NCI-H526 (cell line): ENCODE measurements around the gene SPRR5.

ENCODE experiments used
- DNase-seq, 2 experiments: peaks; one replicate each; lab custom pipeline; 2025; lab: John Stamatoyannopoulos, UW

The SPRR5 gene, protein sequence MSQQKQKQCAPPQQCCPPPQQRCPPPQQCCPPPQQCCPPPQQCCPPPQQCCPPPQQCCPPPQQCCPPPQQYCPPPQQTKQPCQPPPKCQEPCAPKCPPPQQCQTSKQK

GRCh38 chr1:152946651-152947256, at the start of gene SPRR5:
Gene SPRR5, plus strand, starts transcription at chr1:152947206. Its CDS starts 1,349 bp downstream, at chr1:152948555.
- no peak for DNase-seq

- DNase-seq: no peak
Observed at GRCh38 chr1:152899027-152899426, 48.0 kb upstream of the SPRR5 start.

- no peak for DNase-seq
Observed at GRCh38 chr1:152899883-152900282, 47.1 kb upstream of the SPRR5 start.

- no peak for DNase-seq
Observed at GRCh38 chr1:152901631-152902030, 45.4 kb upstream of the SPRR5 start.

DNA sequence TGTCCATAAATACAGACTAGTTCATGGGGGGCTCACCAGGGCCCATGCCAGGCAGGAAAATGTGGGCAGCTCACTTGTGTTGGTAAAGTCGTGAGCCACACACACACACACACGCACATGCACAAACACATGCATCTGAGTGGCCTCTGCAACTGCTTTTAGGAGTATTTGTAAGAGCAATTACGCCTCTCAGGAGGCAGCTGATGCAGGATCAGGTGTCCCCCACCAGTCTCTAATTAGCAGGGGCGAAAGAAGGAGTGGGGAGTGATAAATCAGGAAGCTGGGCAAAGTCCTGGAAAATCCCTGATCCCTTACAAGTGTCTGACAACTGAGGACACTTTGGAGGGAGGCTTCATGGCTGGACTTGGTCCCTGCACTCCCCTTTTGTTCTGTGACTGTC, 44.4 kb upstream of the SPRR5 start:
- no peak for DNase-seq

GRCh38 chr1:152904688-152905440, 42.1 kb upstream of the SPRR5 start:
- no peak for DNase-seq

- no peak for DNase-seq
Observed at GRCh38 chr1:152906023-152906565, 40.9 kb upstream of the SPRR5 start.

GRCh38 chr1:152907686-152908601, 39.1 kb upstream of the SPRR5 start, which contains the start of gene IVL:
Gene IVL, plus strand, starts transcription at chr1:152908546. Its CDS starts 1,252 bp downstream, at chr1:152909798.
- no peak for DNase-seq

- no peak for DNase-seq
Observed at GRCh38 chr1:152909206-152909605, 37.8 kb upstream of the SPRR5 start.

GRCh38 chr1:152912471-152912870, 34.5 kb upstream of the SPRR5 start:
- DNase-seq: no peak

DNA sequence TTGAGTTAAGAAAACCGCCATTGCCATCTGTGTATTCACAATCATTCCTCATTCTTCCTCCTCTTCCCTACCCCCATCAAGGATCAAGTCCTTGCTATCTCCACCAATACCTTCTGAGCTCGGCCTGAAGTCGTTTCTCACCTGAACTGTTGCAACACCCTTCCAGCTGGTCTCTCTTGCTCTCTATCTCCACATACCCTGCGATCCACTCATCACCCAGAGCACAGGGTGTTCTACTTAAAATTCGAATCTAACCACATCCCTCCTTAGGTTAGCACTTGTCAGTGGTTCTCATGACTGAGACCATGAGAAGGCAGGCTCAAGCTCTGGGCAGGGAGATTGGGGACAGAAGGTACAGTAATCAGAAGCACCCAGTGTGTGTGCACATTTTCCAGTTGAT, 34.1 kb upstream of the SPRR5 start:
- no peak for DNase-seq

DNA sequence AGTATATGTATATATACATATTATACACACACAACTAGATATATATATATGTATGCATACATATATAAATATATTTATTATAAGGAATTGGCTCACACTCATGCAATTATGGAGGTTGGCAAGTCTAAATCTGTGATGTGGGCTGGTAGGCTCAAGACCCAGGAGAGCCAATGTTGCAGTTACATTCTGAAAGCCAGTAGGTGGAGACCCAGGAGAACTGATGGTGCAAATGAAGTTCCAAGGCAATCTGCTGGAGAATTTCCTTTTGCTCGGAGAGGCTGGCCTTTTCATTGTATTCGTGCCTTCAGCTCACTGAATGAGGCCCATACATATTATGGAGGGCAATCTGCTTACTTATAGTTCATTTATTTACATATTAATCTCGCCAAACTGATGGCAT, 29.2 kb upstream of the SPRR5 start:
- DNase-seq: peak in 1 of 2 experiments; percentile 12

DNA sequence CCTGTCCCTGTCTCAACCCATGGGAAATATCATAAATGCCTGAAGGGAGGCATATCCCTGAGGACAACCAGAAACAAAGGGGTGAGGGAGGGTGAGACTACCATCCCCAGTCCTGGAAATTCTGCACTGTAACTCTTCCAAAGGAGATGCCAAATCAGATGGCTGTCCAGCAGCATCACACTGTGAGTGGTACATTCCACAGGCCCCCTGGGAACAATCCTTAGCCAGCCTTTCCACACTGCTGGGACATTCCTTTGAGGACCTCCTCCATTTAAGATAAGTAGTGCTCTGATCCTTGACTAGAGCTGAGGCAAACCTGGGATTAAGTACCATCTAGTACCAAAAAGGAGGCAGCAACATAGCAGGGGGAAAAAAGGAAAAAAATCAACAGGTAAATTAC, 27.9 kb upstream of the SPRR5 start:
- no peak for DNase-seq

DNA sequence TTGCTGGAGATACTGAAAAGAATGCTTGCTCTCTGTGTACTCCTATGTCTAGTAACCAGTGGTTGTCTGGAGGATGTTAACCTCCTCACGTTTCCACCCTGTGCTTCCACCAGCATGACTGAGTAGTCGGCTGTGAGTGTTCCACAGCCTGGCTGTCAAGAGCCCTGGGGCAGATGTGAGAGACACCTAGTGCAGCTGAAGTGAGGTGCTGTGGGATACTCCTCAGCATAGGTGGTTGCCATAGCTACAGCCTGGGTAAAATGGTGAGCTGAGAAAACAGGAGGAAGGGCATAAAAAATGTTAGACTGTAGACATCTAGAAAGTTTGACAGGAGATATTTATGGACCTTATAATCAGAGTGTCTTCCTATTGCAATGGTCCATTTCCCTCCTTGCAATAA, 22.8 kb upstream of the SPRR5 start:
- DNase-seq: no peak

- peak; percentile 23 to 31 for DNase-seq
Observed at GRCh38 chr1:152926091-152926490, 20.9 kb upstream of the SPRR5 start.

DNA sequence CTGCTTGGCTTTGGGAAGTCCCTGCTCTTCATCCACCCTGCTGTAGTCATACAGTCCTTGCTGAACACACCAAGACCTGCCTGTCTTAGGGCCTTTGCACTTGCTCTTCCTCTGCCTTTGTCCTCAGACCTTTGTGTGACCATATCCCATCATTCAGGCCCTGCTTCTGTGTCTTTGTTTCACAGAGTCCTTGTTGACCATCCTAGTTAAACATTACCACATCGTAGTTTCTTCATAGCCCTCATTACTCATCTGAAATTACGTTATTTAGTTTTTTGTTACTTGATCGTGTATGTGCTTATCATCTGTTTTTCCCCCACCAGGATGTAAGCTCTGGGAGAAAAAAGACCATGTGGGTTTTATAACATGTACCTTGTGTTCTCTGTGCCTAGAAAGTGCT, 18.3 kb upstream of the SPRR5 start:
- DNase-seq: no peak

DNA sequence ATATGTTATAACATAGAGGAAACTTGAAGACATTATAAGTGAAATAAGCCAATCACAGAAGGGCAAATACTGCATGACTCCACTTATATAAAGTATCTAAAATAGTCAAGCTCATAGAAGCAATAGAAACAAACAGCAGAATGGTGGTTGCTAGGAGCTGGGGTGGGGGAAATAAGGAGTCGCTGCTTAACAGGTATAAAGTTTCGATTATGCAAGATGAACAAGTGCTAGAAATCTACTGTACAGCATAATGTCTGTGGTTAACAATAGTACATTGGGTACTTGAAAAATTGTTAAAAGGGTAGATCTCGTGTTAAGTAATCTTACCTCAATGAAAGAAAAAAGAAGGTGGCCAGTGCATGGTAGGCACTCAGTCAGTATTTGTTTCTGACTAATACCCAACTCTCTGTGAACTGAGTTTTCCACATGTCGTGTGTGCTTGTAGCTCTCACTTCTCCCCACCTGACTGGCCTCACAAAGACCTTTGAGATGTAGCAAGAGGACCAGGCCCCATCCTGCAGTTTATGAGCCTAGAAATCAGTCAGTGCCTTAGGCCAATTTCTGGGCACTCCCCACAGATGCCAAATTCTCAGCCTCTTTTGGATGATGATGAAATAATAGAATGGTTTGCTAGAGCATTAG, 14.7 kb upstream of the SPRR5 start:
- DNase-seq: no peak

GRCh38 chr1:152933196-152933595, 13.8 kb upstream of the SPRR5 start:
- DNase-seq: no peak

GRCh38 chr1:152940614-152941013, 6.4 kb upstream of the SPRR5 start:
- DNase-seq: no peak

DNA sequence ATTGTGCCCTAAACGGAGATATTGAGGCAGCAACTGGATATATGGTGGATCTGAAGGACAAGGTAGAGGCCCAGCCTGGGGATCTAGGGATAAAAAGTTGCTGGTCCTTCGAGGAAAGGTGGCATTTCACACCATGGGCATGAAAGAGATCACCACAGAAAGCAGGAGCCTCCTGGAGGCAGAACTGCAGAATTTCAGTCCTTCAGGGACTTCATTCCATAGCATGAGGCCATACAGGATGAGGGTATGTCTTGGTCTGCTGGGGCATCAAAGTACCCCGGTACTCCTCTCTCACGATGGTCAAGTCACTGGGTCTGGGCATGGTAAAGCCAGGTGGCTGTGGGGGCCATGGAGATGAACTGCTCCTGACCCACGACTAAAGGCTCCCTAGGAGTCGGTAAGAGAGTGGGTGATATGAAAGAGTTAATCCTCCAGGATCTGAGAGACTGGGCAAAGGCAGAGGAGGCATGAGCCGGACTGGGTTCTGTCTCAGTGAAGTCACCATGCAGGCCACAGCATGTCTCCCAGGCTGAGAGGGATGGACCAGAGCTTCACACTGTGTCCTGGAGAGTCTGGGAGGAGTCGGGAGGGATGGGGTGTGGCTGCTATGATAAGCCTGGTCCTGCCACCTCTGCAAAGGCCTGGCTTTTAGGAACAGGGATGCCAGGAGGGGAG, 5.8 kb upstream of the SPRR5 start:
- DNase-seq: no peak

GRCh38 chr1:152942161-152942560, 4.8 kb upstream of the SPRR5 start:
- DNase-seq: no peak
